ENCODE measurements around the gene MTARC1.

Gene MTARC1

DNA sequence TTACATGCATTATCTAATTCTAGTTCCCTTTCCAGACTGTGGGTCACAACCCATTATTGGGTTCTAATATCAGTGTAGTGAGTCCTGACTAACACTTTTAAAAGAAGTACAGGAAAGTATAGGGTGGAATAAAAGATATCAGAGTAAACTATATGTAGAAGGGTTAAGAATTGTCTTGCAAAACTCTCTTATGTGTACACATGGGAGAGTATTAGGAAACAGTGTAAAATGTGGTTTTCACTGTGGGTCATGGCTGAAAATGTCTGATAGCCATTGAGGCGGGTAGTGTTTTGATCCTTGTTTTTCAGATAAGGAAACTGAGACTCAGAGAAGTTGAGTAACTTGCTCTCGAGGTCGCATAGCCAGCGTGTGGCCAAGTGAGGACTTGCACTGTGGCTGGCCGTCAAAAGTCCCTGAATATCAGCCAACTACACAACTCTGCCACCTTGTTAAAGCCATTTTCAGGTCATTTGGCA is 18.5 kb upstream of the MTARC1 start:
- TF ChIP-seq, protein P1, sequence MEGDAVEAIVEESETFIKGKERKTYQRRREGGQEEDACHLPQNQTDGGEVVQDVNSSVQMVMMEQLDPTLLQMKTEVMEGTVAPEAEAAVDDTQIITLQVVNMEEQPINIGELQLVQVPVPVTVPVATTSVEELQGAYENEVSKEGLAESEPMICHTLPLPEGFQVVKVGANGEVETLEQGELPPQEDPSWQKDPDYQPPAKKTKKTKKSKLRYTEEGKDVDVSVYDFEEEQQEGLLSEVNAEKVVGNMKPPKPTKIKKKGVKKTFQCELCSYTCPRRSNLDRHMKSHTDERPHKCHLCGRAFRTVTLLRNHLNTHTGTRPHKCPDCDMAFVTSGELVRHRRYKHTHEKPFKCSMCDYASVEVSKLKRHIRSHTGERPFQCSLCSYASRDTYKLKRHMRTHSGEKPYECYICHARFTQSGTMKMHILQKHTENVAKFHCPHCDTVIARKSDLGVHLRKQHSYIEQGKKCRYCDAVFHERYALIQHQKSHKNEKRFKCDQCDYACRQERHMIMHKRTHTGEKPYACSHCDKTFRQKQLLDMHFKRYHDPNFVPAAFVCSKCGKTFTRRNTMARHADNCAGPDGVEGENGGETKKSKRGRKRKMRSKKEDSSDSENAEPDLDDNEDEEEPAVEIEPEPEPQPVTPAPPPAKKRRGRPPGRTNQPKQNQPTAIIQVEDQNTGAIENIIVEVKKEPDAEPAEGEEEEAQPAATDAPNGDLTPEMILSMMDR (IDR thresholded peaks at IDR 0.05; ENCODE audit: low read depth, low read length) = no peak
- peak in 1 of 2 donors; percentile 55 for DNase-seq (ENCODE audit: low read depth in 2 of 2)
- H3K4me3 ChIP-seq (replicated peaks in 1 of 2; ENCODE audit: low read depth in 2 of 2, low read length in 2 of 2) = no peak overlapping the region

DNA sequence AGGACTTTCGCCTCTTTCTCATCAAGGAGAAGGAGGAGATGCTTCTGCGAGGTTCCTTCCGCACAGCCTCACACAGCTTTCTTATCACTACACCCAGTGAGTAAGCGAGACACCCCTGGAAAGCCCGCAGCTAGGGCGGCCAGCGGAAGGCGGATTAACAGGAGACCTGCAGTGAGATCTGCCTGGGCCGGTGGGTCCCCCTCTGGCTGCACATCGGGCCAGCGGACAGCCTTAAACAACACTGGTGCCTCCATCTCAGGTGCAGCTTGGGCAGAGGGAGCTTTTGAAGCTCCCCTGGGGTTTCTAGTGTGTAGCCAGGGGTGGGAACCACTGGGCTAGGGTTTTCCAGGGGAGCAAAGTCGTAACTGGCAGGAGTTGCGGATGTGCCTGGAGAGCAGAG is 17.5 kb upstream of the MTARC1 start:
- DNase-seq (ENCODE audit: low read depth in 2 of 2) = no peak
- TF ChIP-seq, protein P1 (IDR thresholded peaks at IDR 0.05; ENCODE audit: low read depth, low read length) = no peak
- H3K4me3 ChIP-seq (replicated peaks in 1 of 2; ENCODE audit: low read depth in 2 of 2, low read length in 2 of 2) = no peak overlapping the region

DNA sequence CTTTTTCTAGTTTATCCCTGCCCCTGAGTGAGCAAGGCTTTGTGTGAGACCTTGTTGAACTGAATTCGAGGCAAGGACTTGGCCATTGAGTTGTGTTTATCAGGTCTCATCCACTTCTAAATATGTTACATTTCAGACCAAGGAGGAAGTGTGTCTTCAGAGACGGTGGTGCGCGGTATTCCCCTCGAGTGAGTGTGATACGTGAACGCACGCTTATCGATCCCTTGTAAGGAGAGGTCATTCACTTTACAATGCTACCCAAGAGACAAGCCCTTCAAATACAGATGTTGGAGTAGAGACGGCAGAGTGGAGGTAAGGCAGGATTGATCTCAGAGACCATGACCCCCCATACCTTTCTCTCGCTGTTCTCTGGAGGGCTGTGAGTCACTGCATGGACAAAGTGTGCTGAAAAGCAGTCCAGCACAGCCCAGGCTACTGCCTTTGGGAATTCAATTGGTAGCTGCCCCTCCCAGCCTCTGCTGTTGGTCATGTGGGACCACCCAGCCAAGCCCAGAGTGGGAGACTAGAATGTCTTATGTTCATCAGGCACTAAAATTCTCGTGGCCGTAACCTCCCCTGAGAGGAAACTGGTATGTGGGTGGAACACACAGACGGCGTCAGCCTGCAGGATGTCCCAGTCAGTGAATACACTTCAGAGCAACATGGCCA is 16.3 kb upstream of the MTARC1 start:
- H3K4me3 ChIP-seq (replicated peaks in 1 of 2; ENCODE audit: low read depth in 2 of 2, low read length in 2 of 2) = no peak overlapping the region
- TF ChIP-seq, protein P1 (IDR thresholded peaks at IDR 0.05; ENCODE audit: low read depth, low read length) = no peak
- no peak for DNase-seq (ENCODE audit: low read depth in 2 of 2)

DNA sequence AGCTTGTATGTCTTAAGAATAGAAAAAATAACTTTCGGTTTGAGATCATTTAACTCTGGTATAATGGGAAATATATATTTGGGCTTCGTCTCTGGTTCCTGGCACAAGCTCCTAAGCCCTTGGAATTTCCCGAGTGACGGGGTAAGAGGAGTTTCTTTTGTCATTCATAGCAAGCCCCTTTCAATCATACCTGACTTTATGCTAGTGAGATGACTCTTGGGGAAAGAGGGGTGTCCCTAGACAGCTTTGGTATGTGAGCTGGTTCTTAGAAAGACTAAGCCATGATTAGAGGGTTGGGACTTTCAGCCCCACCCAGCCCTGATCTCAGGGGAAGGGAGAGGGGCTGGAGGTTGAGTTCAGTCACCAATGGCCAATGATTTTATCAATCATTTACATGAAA is 13.9 kb upstream of the MTARC1 start:
- TF ChIP-seq, protein P1 (IDR thresholded peaks at IDR 0.05; ENCODE audit: low read depth, low read length) = no peak
- no peak overlapping the region for H3K4me3 ChIP-seq (replicated peaks in 1 of 2; ENCODE audit: low read depth in 2 of 2, low read length in 2 of 2)
- DNase-seq (ENCODE audit: low read depth in 2 of 2) = no peak

DNA sequence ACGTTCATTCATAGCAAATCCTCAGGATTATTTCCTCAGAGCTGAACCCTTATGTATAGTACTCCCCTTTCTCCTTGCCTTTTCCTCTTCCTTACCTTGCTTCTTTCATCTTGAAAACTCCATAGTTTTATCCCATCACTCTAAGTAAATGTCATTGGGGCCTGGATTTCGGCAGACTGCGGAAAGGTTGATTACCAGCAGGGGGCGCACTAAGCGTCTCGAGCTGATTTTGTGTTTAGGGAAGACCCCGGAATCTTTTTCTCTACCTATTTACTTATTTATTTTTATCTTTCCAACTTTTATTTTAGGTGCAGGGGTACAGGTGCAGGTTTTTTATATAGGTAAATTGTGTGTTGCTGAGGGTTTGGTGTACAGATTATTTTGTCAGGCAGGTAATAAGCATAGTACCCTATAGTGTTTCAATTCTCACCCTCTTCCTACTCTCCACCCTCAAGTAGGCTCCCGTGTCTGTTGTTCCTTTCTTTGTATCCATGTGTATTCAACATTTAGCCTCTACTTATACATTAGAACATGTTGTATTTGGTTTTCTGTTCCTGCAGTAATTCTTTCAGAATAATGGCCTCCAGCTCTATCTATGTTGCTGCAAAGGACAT is 11.4 kb upstream of the MTARC1 start:
- TF ChIP-seq, protein P1 (IDR thresholded peaks at IDR 0.05; ENCODE audit: low read depth, low read length) = peak; percentile 79
- peak; percentile 42 to 44 for DNase-seq (ENCODE audit: low read depth in 2 of 2)
- H3K4me3 ChIP-seq (replicated peaks in 1 of 2; ENCODE audit: low read depth in 2 of 2, low read length in 2 of 2) = no peak overlapping the region

DNA sequence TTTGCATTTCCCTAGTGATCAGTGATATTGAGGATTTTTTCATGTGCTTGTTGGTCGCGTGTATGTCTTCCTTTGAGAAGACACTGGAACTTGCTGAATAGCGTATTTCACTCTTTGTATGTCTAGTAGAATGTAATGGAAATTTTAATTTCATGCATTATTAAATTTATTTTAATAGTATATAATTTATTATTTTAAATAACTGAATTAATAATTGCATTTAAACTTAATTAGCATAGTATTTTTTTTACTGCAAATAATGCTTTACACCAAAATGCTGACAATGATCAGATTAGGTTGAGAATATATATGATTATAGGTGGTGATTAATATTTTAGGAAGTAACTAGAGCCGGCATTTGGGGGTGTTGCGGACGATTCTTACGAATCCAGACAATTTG is 10.5 kb upstream of the MTARC1 start:
- TF ChIP-seq, protein P1 (IDR thresholded peaks at IDR 0.05; ENCODE audit: low read depth, low read length) = no peak
- DNase-seq (ENCODE audit: low read depth in 2 of 2) = no peak
- H3K4me3 ChIP-seq (replicated peaks in 1 of 2; ENCODE audit: low read depth in 2 of 2, low read length in 2 of 2) = no peak overlapping the region
